Mucosa of rectum (tissue), 2 donors: ENCODE data around the gene OR4E2.
"Not testable (repeated sequence)": the region's sequence is repeated elsewhere in the genome, so short reads cannot be mapped to it uniquely, and the experiment has no call there.

Experiments used
- H3K27ac ChIP-seq, 2 donors: one replicate each; pipeline ENCODE4 v1.7.0; 2013; ENCODE audit warnings: inconsistent platforms in 2 of 2, low read depth in 2 of 2, low read length in 2 of 2
- H3K27me3 ChIP-seq, 2 donors: one replicate each; pipeline ENCODE4 v1.7.0; 2013; ENCODE audit warnings: low read length in 2 of 2; ENCODE audit not compliant: control insufficient read depth in 2 of 2, insufficient read depth in 2 of 2
- H3K36me3 ChIP-seq, 2 donors: one replicate each; pipeline ENCODE4 v1.7.0; 2013; ENCODE audit warnings: low read length in 2 of 2; ENCODE audit not compliant: control insufficient read depth in 2 of 2, insufficient read depth in 2 of 2
- H3K4me1 ChIP-seq, 2 donors: one replicate each; pipeline ENCODE4 v1.7.0; 2013; ENCODE audit warnings: low read length in 2 of 2, mild to moderate bottlenecking in 1 of 2; ENCODE audit not compliant: control insufficient read depth in 2 of 2, insufficient read depth in 2 of 2
- H3K4me3 ChIP-seq, 2 donors: one replicate each; pipeline ENCODE4 v1.7.0; 2013; ENCODE audit warnings: low read length in 2 of 2
- H3K9ac ChIP-seq, 2 donors: one replicate each; pipeline ENCODE4 v1.7.0; 2013; ENCODE audit warnings: low read length in 2 of 2, low read depth in 1 of 2, mild to moderate bottlenecking in 1 of 2
- H3K9me3 ChIP-seq, 2 donors: one replicate each; pipeline ENCODE4 v1.7.0; 2013; ENCODE audit warnings: low read length in 2 of 2; ENCODE audit not compliant: control insufficient read depth in 2 of 2
- donor health status: healthy.
- donor health status: Normal muscosa, but diverticular disease.

Gene OR4E2

GRCh38 chr14:21653331-21653885, at the start of gene OR4E2:
TSS of gene OR4E2 (plus strand) at chr14:21653835. CDS start at chr14:21665083, 11,248 bp downstream.
- peak within 1 kb of the TSS in 1 of 2 donors; percentile 74 for H3K27ac ChIP-seq
- H3K4me3 ChIP-seq: no peak within 1 kb of the TSS
- H3K4me1 ChIP-seq: peaks cover 7 to 15% of the 10 kb centered on the region in 2 donors
- H3K9ac ChIP-seq: no peak within 1 kb of the TSS
- H3K9me3 ChIP-seq: no peaks in the 10 kb centered on the region
- H3K27me3 ChIP-seq: no peaks in the 10 kb centered on the region
- H3K36me3 ChIP-seq: no peaks in the 10 kb centered on the region

- H3K4me1 ChIP-seq: no peaks in the 10 kb centered on the region
- no peaks in the 10 kb centered on the region for H3K9me3 ChIP-seq
- no peaks in the 10 kb centered on the region for H3K36me3 ChIP-seq
- no peak overlapping the region for H3K27ac ChIP-seq
- no peak overlapping the region for H3K9ac ChIP-seq
- no peak overlapping the region for H3K4me3 ChIP-seq
- no peaks in the 10 kb centered on the region for H3K27me3 ChIP-seq
Observed at GRCh38 chr14:21612324-21612723, 41.3 kb upstream of the OR4E2 start.

- H3K36me3 ChIP-seq: no peaks in the 10 kb centered on the region
- H3K9me3 ChIP-seq: no peaks in the 10 kb centered on the region
- no peak overlapping the region for H3K4me3 ChIP-seq
- no peaks in the 10 kb centered on the region for H3K27me3 ChIP-seq
- H3K27ac ChIP-seq: no peak overlapping the region
- H3K9ac ChIP-seq: no peak overlapping the region
- no peaks in the 10 kb centered on the region for H3K4me1 ChIP-seq
Observed at GRCh38 chr14:21614240-21614639, 39.4 kb upstream of the OR4E2 start.

GRCh38 chr14:21617614-21618013, 36.0 kb upstream of the OR4E2 start:
- Histone ChIP-seq H3K4me1 (no peaks in the 10 kb centered on the region), H3K9me3 (no peaks in the 10 kb centered on the region), H3K27me3 (no peaks in the 10 kb centered on the region), H3K27ac (no peak overlapping the region), H3K4me3 (no peak overlapping the region), H3K9ac (no peak overlapping the region), H3K36me3 (no peaks in the 10 kb centered on the region)

- Histone ChIP-seq H3K36me3 (no peaks in the 10 kb centered on the region), H3K9ac (no peak overlapping the region), H3K9me3 (no peaks in the 10 kb centered on the region), H3K4me3 (no peak overlapping the region), H3K27ac (no peak overlapping the region), H3K27me3 (no peaks in the 10 kb centered on the region), H3K4me1 (no peaks in the 10 kb centered on the region)
Observed at GRCh38 chr14:21626491-21627230, 27.0 kb upstream of the OR4E2 start.

- H3K27ac ChIP-seq, H3K4me3 ChIP-seq, H3K27me3 ChIP-seq, H3K4me1 ChIP-seq, H3K36me3 ChIP-seq, H3K9me3 ChIP-seq, H3K9ac ChIP-seq: not testable (repeated sequence)
Observed at GRCh38 chr14:21630503-21630902, 23.1 kb upstream of the OR4E2 start.

- H3K9me3 ChIP-seq: no peaks in the 10 kb centered on the region
- no peaks in the 10 kb centered on the region for H3K27me3 ChIP-seq
- no peak overlapping the region for H3K27ac ChIP-seq
- no peak overlapping the region for H3K9ac ChIP-seq
- H3K36me3 ChIP-seq: no peaks in the 10 kb centered on the region
- no peaks in the 10 kb centered on the region for H3K4me1 ChIP-seq
- no peak overlapping the region for H3K4me3 ChIP-seq
Observed at GRCh38 chr14:21631084-21631483, 22.6 kb upstream of the OR4E2 start.

DNA sequence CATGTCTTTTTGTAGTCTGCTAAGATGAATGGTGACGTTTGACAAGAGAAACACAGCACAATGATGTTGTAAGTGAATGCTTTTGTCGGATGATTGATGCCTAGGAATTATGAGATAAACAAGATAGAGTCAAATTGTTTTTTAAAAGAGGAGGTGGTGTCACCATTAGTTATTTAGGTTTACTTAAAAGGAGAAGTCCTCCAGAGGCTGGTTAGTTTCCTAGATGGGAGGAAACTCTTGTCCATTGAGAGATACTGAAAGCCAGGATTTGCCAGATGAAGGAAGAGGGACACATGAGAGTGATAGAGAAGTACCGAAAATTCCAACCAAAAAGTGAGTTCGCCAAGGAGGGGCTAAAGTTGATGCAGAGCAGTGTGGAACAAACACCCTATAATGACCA, 18.8 kb upstream of the OR4E2 start, which contains the start of gene OR10G2:
OR10G2 (minus strand) TSS at position 101 of the 400 bp plus-strand sequence; CDS start at position 3, 98 bp downstream.
- H3K4me3 ChIP-seq: no peak within 1 kb of the TSS
- H3K36me3 ChIP-seq: no peaks in the 10 kb centered on the region
- H3K4me1 ChIP-seq: no peaks in the 10 kb centered on the region
- H3K9ac ChIP-seq: no peak within 1 kb of the TSS
- H3K27me3 ChIP-seq: no peaks in the 10 kb centered on the region
- H3K9me3 ChIP-seq: no peaks in the 10 kb centered on the region
- no peak within 1 kb of the TSS for H3K27ac ChIP-seq

- H3K27ac ChIP-seq: no peak overlapping the region
- no peaks in the 10 kb centered on the region for H3K4me1 ChIP-seq
- H3K27me3 ChIP-seq: peaks cover 0 to 3% of the 10 kb centered on the region in 2 donors
- no peaks in the 10 kb centered on the region for H3K9me3 ChIP-seq
- H3K9ac ChIP-seq: no peak overlapping the region
- H3K36me3 ChIP-seq: no peaks in the 10 kb centered on the region
- no peak overlapping the region for H3K4me3 ChIP-seq
Observed at GRCh38 chr14:21642683-21643082, 11.0 kb upstream of the OR4E2 start.

- no peak overlapping the region for H3K9ac ChIP-seq
- H3K27ac ChIP-seq: no peak overlapping the region
- H3K27me3 ChIP-seq: peaks cover 0 to 3% of the 10 kb centered on the region in 2 donors
- no peaks in the 10 kb centered on the region for H3K36me3 ChIP-seq
- no peaks in the 10 kb centered on the region for H3K9me3 ChIP-seq
- H3K4me3 ChIP-seq: no peak overlapping the region
- H3K4me1 ChIP-seq: no peaks in the 10 kb centered on the region
Observed at GRCh38 chr14:21643407-21643806, 10.2 kb upstream of the OR4E2 start.
